Tongue (tissue), 2 donors: ENCODE data around the gene FABP2. TPM values are rescaled to one million over a fixed set of nuclear protein-coding genes. Genes with fewer than 3 reads are reported as not detected.
"Not testable (repeated sequence)": the region's sequence is repeated elsewhere in the genome, so short reads cannot be mapped to it uniquely, and the experiment has no call there.

ENCODE experiments used
- DNase-seq: peaks from one replicate; pipeline ENCODE4 v3.0.0-alpha.2; 2015
- total RNA-seq: library from RNA; depleted of rRNA; stranded (reverse); fragments of >200 nt; gene quantifications from one replicate; pipeline ENCODE4 v1.2.3, GENCODE V29; 2014

FABP2 gene
- total RNA-seq, 1 donor from 2014 or later: not detected

GRCh38 chr4:119310826-119311225 is 11.1 kb downstream of the FABP2 start:
- no peak for DNase-seq

DNA sequence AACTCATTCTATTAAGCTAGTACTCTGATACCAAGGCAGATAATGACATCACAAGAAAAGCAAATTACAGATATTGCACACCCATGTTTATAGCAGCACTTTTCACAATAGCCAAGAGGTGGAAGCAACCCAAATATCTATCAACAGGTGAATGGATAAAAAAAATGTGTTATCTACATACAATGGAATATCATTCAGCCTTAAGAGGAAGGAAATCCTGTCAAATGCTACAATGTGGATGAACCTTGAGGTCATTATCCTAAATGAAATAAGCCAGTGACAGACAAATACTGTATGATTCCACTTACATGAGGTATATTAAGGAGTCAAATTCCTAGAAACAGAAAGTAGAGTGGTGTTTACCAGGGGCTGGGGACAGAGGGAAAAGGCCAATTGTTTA is 14.3 kb downstream of the FABP2 start:
- no peak for DNase-seq

DNA sequence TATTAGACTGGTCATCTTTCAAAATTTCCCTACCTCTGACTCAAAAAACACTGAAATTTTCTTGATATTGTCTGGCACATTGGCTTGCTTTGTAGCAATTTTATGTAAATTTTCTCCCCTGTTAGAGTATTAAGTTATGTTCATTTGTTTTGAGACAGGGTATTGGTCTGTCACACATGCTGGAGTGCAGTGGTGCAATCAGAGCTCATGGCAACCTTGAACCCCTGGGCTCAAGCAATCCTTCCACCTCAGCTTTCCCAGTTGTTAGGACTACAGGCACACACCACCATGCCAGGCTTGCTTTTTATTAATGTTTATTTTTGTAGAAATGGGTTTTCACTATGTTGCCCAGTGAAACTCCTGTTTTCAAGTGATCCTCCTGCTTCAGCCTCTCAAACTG is 17.5 kb downstream of the FABP2 start:
- DNase-seq: no peak

DNA sequence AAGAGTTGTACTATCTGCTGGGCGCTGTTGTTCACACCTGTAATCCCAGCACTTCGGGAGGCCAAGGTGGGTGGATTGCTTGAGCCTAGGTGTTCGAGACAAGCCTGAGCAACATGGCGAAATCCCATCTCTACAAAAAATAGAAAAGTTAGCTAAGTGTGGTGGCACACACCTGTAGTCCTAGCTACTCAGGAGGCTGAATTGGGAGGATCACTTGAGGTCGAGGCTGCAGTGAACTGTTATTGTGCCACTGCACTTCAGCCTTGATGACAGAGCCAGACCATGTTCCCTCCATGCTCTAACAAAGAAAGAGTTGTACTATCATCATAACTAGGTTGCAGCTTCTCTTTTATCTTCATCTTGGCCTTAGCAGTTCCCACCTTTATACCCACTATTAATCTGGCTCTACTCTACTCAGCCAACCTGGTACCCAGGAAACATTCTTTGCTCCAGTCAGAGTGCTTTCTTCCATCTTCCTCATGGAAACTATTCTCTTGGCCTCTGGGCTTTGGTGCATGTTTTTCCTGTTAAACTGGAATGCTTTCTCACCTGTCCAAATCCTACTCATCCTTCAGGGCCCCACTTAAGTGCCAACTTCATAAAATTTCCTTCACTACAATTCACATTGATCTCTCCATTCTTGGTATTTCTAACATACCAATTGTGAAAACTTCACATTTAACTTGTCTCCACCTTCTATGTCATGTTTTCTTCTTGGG is 18.2 kb downstream of the FABP2 start:
- no peak for DNase-seq

GRCh38 chr4:119302073-119302832 is 19.7 kb downstream of the FABP2 start:
- no peak for DNase-seq

DNA sequence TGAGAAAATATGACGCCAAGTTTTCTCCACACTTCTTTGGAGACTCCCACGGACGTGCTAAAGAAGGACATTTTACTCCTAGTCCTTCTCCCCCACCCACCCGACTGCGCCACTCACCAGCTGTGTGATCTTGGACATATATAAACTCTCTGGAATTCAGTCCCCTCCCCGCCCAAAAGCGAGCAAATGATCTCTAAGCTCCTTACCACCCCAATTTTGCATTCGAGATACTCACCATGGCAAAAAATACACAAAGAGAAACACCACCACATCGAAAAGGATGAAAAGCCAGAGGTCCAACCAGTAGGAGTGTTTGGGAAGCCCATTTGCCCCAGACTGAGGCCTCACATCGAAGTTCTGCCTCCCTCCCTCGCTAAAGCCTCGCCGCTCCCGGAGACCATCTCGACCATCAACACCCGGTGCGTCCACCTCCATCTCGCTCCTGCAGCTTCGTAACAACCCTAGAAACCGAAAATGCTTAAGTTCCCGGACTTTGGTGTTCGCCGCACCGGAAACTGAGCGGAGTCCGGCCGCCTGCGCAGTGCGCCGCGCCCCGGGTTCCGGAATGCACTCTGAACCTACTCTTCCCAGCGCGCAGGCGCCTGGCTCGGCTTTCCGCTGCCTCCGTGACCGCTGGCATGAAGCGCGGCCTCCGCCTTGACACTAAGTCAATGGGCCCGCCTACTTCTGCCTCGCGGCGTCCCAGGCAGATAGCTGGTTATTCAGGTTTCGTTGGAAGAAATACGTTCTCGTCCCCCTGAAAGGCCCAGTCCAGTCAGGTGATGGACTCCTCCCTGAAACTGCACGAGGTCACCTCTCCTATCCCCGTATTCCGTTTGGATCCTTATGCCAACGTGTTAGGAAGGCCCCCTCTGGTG is 21.6 kb downstream of the FABP2 start:
- DNase-seq: peak; percentile 95

- peak; percentile 69 for DNase-seq
Observed at GRCh38 chr4:119299741-119300100, 22.2 kb downstream of the FABP2 start.

DNA sequence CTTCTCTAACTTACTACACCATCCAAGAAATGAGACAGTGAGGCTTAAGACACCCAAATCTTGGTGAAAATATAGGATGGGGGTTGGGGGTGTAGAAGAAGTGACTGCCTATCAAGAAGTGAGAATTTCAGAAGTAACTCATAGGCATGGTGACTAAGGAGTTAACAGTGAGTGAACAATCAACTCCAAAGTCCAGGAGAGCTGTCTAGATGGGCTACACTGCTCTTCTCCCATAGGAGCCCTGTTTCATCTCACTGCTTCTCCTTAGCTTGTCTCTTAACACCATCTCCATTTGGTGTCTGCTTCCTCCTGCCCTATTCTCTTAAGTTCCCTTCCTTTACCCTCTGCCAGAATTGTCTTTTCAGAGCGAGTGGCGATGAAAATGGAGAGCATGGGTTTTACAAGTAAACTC is 22.7 kb downstream of the FABP2 start:
- DNase-seq: no peak

DNA sequence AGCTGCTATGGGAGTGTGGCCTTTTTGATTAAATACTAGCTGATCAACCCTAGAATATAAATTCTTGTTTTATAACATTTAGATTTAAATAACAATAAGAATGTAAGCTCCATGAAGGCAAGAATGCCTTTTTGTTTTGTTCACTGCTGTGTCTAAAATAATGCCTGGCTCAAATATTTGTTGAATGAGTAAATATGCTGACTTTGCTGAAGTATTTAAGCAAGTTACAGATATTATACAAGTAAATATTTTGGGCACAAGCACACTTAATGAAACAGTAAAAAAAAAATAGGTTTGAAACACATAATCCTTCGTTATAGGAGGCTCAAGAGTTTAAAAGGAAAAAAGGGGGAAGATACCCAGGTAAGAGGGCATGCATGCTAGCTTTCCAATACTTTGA is 24.1 kb downstream of the FABP2 start:
- DNase-seq: no peak

DNA sequence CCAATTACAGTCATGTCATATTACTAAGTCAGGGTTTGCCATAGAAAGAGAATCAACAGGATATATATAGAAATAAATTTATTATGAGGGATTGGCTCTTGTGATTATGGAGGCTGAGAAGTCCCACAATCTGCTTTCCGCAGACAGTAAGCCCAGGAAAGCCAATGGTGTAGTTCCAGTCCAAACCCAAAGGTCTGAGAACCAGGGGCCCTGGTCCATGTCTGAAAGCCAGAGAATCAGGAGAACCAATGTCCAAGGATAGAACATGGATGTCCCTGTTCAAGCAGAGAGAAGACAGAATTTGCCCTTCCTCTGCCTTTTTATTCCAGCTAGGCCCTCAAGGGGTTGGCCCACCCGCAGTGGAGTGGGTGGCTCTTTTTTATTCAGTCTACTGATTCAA is 25.6 kb downstream of the FABP2 start:
- DNase-seq: no peak

GRCh38 chr4:119290598-119290997 is 31.3 kb downstream of the FABP2 start:
- no peak for DNase-seq

GRCh38 chr4:119289313-119289712 is 32.6 kb downstream of the FABP2 start:
- DNase-seq: no peak

GRCh38 chr4:119286377-119287002 is 35.4 kb downstream of the FABP2 start:
- DNase-seq: peak; percentile 83

- peak; percentile 10 for DNase-seq
Observed at GRCh38 chr4:119284876-119285780, 36.8 kb downstream of the FABP2 start.

- no peak for DNase-seq
Observed at GRCh38 chr4:119281393-119281792, 40.5 kb downstream of the FABP2 start.

DNA sequence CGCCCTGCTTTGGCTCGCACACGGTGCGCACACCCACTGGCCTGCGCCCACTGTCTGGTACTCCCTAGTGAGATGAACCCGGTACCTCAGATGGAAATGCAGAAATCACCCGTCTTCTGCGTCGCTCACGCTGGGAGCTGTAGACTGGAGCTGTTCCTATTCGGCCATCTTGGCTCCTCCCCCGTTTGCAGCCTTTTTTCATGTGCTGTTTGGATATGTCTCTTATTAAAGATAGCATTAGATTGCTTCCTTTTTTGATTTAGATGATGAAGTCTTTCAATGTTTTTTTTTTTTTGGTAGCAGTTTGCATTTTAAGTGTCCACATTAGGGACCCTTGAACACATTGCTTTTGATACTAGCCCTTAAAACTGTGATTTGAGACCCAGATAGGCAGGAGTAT is 42.0 kb downstream of the FABP2 start:
- not testable (repeated sequence) for DNase-seq

DNA sequence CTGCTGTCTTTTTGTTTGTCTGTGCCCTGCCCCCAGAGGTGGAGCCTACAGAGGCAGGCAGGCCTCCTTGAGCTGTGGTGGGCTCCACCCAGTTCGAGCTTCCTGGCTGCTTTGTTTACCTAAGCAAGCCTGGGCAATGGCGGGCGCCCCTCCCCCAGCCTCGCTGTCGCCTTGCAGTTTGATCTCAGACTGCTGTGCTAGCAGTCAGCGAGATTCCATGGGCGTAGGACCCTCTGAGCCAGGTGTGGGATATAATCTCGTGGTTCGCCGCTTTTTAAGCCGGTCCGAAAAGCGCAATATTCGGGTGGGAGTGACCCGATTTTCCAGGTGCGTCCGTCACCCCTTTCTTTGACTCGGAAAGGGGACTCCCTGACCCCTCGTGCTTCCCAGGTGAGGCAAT is 42.4 kb downstream of the FABP2 start:
- not testable (repeated sequence) for DNase-seq

- no peak for DNase-seq
Observed at GRCh38 chr4:119271361-119272085, 50.4 kb downstream of the FABP2 start.

DNA sequence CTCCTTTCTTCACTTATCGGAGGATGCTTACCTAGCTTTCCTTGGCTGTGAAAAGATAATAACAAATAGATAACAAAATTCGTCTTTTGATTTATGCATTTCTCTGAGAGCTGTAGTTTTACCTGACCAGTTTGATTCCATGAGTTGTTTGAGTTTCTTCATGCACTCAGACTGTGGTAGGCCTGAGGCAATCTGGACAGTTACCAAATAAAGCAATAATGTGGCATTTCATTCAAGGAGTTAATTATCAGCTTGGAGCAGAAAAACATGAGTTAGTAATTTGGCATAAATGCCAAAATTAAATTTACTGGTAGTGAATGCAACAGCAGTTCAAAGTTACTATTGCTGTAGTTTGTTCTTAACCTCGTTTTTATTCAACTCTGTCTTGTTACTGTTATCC is 53.5 kb downstream of the FABP2 start:
- no peak for DNase-seq
